ENCODE measurements around the gene PLEKHH1.
"Not testable (repeated sequence)": the region's sequence is repeated elsewhere in the genome, so short reads cannot be mapped to it uniquely, and the experiment has no call there.

PLEKHH1 gene

GRCh38 chr14:67580336-67581171 is 47.5 kb downstream of the PLEKHH1 start:
- no peak for DNase-seq (ENCODE audit: low read depth in 2 of 2)

- no peak for DNase-seq (ENCODE audit: low read depth in 2 of 2)
Observed at GRCh38 chr14:67581643-67582042, 48.6 kb downstream of the PLEKHH1 start.

GRCh38 chr14:67582061-67582460 is 49.0 kb downstream of the PLEKHH1 start:
- no peak for DNase-seq (ENCODE audit: low read depth in 2 of 2)

- DNase-seq (ENCODE audit: low read depth in 2 of 2) = no peak
Observed at GRCh38 chr14:67583711-67584644, 50.9 kb downstream of the PLEKHH1 start.

- DNase-seq (ENCODE audit: low read depth in 2 of 2) = no peak
Observed at GRCh38 chr14:67584978-67585377, 51.9 kb downstream of the PLEKHH1 start.

- no peak for DNase-seq (ENCODE audit: low read depth in 2 of 2)
Observed at GRCh38 chr14:67586369-67586768, 53.3 kb downstream of the PLEKHH1 start.

- DNase-seq (ENCODE audit: low read depth in 2 of 2) = no peak
Observed at GRCh38 chr14:67589204-67589770, 56.2 kb downstream of the PLEKHH1 start.

- DNase-seq (ENCODE audit: low read depth in 2 of 2) = not testable (repeated sequence)
Observed at GRCh38 chr14:67593650-67594049, 60.6 kb downstream of the PLEKHH1 start.

GRCh38 chr14:67595392-67595791 is 62.3 kb downstream of the PLEKHH1 start:
- DNase-seq (ENCODE audit: low read depth in 2 of 2) = no peak

- peak; percentile 90 to 92 for DNase-seq (ENCODE audit: low read depth in 2 of 2)
Observed at GRCh38 chr14:67599698-67600561, 66.8 kb downstream of the PLEKHH1 start, which contains the start of gene PIGH. TSS of gene PIGH (minus strand) at chr14:67600268. CDS start at chr14:67600203, 65 bp downstream.

- DNase-seq (ENCODE audit: low read depth in 2 of 2) = not testable (repeated sequence)
Observed at GRCh38 chr14:67600562-67600974, 67.5 kb downstream of the PLEKHH1 start.

GRCh38 chr14:67602076-67602475 is 69.0 kb downstream of the PLEKHH1 start:
- DNase-seq (ENCODE audit: low read depth in 2 of 2) = no peak

- DNase-seq (ENCODE audit: low read depth in 2 of 2) = no peak
Observed at GRCh38 chr14:67602995-67603545, 70.0 kb downstream of the PLEKHH1 start.

GRCh38 chr14:67607646-67608045 is 74.6 kb downstream of the PLEKHH1 start:
- DNase-seq (ENCODE audit: low read depth in 2 of 2) = no peak

GRCh38 chr14:67609642-67610310 is 76.7 kb downstream of the PLEKHH1 start:
- no peak for DNase-seq (ENCODE audit: low read depth in 2 of 2)

GRCh38 chr14:67610491-67610890 is 77.4 kb downstream of the PLEKHH1 start:
- no peak for DNase-seq (ENCODE audit: low read depth in 2 of 2)

- no peak for DNase-seq (ENCODE audit: low read depth in 2 of 2)
Observed at GRCh38 chr14:67618617-67619063, 85.5 kb downstream of the PLEKHH1 start.

GRCh38 chr14:67619446-67620216 is 86.5 kb downstream of the PLEKHH1 start, which contains the start of gene ARG2:
TSS of gene ARG2 (plus strand) at chr14:67619920. CDS start at chr14:67619978, 58 bp downstream.
- DNase-seq (ENCODE audit: low read depth in 2 of 2) = peak; percentile 96

- DNase-seq (ENCODE audit: low read depth in 2 of 2) = no peak
Observed at GRCh38 chr14:67620217-67620785, 87.2 kb downstream of the PLEKHH1 start.

Data from stimulated activated CD4-positive, alpha-beta T cell treated with anti-CD3 and anti-CD28 coated beads, Interleukin-4, amount 100 ng/mL, for 48 hours (primary cell).